Liver (tissue), 3 donors: Measurements from ENCODE around the gene NAPB.

Source experiments
- ATF3 ChIP-seq: IDR thresholded peaks from 2 replicates; pipeline ENCODE4 v1.6.1; 2016; ENCODE audit warnings: antibody characterized with exemption
- CTCF ChIP-seq: fragments of 150-350 bp; IDR thresholded peaks from 2 replicates; pipeline ENCODE4 v1.5.1; 2017; ENCODE audit warnings: improper control_type of control experiment, low read depth, low read length; ENCODE audit not compliant: missing input control
- EGR1 ChIP-seq, 2 donors: IDR thresholded peaks; 2 replicates each; pipeline ENCODE4 v1.6.1; 2016 to 2018; ENCODE audit warnings: antibody characterized with exemption in 2 of 2, low read depth in 2 of 2
- FOXA2 ChIP-seq: IDR thresholded peaks from 2 replicates; pipeline ENCODE4 v1.6.1; 2016; ENCODE audit warnings: antibody characterized with exemption
- MAX ChIP-seq: IDR thresholded peaks from 2 replicates; pipeline ENCODE4 v1.6.1; 2016; ENCODE audit warnings: antibody characterized with exemption
- RAD21 ChIP-seq, 2 donors: IDR thresholded peaks; 2 replicates each; pipeline ENCODE4 v1.6.1; 2016; ENCODE audit warnings: antibody characterized with exemption in 2 of 2, mild to moderate bottlenecking in 2 of 2
- REST ChIP-seq: IDR thresholded peaks from 2 replicates; pipeline ENCODE4 v1.6.1; 2016; ENCODE audit warnings: antibody characterized with exemption, mild to moderate bottlenecking
- RXRA ChIP-seq, 2 donors: IDR thresholded peaks; 2 replicates each; pipeline ENCODE4 v1.6.1; 2017 to 2018; ENCODE audit warnings: antibody characterized with exemption in 2 of 2, mild to moderate bottlenecking in 1 of 2
- SP1 ChIP-seq: IDR thresholded peaks from 2 replicates; pipeline ENCODE4 v1.6.1; 2018; ENCODE audit warnings: antibody characterized with exemption, mild to moderate bottlenecking
- TAF1 ChIP-seq: conservative IDR thresholded peaks from 2 replicates; pipeline ENCODE4 v1.6.1; 2016; ENCODE audit warnings: antibody characterized with exemption, mild to moderate bottlenecking
- YY1 ChIP-seq: IDR thresholded peaks from 2 replicates; pipeline ENCODE4 v1.6.1; 2016; ENCODE audit warnings: antibody characterized with exemption, mild to moderate bottlenecking
- ZBTB33 ChIP-seq: IDR thresholded peaks from 2 replicates; pipeline ENCODE4 v1.6.1; 2016; ENCODE audit warnings: antibody characterized with exemption
- donor health status: healthy.
- donor health status: healthy.

GRCh38 chr20:23414526-23415188 lies 6.6 kb downstream of the NAPB start:
- TF ChIP-seq CTCF (no peak), RXRA (IDR thresholded peaks at IDR 0.05) (no peak), ATF3 (no peak), YY1 (no peak), RAD21 (IDR thresholded peaks at IDR 0.05) (no peak), TAF1 (no peak), ZBTB33 (no peak), REST (no peak), SP1 (no peak), EGR1 (IDR thresholded peaks at IDR 0.05; ENCODE audit: low read depth in 2 of 2) (no peak), MAX (no peak), FOXA2 (no peak)
